RWPE1 (cell line): ENCODE data around the gene RAG1.

Source experiments
- CTCF ChIA-PET: fragments of 350-600 bp; sonication (Branson Sonifier 250); formaldehyde crosslinking; extraction: SDS; loops from one replicate; lab custom pipeline; 2021; lab: Yijun Ruan, JAX
- POLR2A ChIA-PET: fragments of 400-600 bp; formaldehyde crosslinking; extraction: SDS; loops from one replicate; lab custom pipeline; 2020; ENCODE audit warnings: antibody characterized with exemption; ENCODE audit not compliant: low non-redundant PET; lab: Yijun Ruan, JAX
- DNase-seq: peaks from one replicate; pipeline ENCODE4 v3.0.0; 2012; ENCODE audit warnings: low spot score
- H3K27ac ChIP-seq: fragments of 450-650 bp; 2 replicates; pipeline ENCODE4 v1.5.1; 2017
- TF ChIP-seq, protein P1 (sequence below): fragments of 450-650 bp; conservative IDR thresholded peaks from 2 replicates; pipeline ENCODE4 v1.5.1; 2017; ENCODE audit warnings: low read depth, mild to moderate bottlenecking

RAG1 gene

DNA sequence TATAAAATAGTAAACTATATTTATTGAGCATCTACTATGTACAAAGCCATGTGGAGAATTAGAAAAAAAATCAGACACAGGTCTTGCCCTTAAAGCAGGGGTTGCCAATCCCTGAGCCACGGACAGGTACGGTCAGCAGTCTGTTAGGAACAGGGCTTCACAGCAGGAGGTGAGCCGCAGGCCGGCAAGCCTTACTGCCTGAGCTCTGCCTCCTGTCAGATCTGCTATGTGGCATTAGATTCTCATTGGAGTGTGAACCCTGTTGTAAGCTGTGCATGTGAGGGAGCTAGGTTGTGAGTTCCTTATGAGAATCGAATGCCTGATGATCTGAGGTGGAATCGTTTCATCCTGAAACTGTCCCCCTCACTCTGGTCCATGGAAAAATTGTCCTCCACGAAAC lies 32.4 kb downstream of the RAG1 start:
- POLR2A ChIA-PET, result no interaction called here
- no peak for DNase-seq
- CTCF ChIA-PET, result no interaction called here
- no peak overlapping the region for H3K27ac ChIP-seq
- TF ChIP-seq, protein P1, sequence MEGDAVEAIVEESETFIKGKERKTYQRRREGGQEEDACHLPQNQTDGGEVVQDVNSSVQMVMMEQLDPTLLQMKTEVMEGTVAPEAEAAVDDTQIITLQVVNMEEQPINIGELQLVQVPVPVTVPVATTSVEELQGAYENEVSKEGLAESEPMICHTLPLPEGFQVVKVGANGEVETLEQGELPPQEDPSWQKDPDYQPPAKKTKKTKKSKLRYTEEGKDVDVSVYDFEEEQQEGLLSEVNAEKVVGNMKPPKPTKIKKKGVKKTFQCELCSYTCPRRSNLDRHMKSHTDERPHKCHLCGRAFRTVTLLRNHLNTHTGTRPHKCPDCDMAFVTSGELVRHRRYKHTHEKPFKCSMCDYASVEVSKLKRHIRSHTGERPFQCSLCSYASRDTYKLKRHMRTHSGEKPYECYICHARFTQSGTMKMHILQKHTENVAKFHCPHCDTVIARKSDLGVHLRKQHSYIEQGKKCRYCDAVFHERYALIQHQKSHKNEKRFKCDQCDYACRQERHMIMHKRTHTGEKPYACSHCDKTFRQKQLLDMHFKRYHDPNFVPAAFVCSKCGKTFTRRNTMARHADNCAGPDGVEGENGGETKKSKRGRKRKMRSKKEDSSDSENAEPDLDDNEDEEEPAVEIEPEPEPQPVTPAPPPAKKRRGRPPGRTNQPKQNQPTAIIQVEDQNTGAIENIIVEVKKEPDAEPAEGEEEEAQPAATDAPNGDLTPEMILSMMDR, result no peak

DNA sequence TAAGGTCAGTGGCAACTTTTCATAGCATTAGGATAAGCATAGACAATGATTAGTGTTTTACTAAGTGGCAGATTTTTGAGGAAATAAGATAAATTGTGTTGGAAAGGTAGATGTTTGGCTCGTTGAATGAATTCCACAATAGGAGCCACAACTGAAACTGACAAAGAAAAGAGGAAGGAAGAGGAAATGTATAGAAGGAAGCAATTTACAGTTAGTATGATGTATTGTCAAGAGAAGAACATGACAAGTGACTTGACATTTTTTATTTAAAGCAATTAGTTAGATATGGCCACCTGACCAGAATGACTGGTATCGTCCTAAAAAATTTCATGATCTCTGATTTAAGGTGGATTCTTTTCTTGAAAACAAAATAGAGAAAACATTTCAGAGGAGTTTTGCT lies 33.3 kb downstream of the RAG1 start:
- DNase-seq, result no peak
- ChIA-PET CTCF (no interaction called here), POLR2A (no interaction called here)
- TF ChIP-seq, protein P1, result no peak
- H3K27ac ChIP-seq, result no peak overlapping the region

DNA sequence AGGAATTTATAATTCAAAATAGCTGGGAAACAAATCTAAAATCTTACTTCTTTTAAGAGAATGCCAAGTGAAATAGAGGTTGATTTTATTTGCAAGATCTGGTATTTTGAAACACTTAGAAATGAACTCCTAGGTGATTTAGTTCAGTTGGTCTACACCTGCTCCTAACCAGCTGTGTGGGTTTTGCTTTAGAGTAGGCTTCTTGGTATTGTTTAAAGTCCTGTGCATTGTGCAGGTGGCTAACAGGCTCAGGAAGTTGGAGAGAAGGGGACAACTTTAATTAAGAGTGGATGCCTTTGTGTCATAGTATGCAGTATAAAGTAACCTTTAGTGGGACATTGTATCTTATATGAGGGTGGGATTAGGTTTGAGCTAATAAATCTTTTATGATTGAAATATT lies 34.3 kb downstream of the RAG1 start:
- TF ChIP-seq, protein P1, result no peak
- CTCF ChIA-PET, result no interaction called here
- no peak for DNase-seq
- H3K27ac ChIP-seq, result no peak overlapping the region
- POLR2A ChIA-PET, result no interaction called here

DNA sequence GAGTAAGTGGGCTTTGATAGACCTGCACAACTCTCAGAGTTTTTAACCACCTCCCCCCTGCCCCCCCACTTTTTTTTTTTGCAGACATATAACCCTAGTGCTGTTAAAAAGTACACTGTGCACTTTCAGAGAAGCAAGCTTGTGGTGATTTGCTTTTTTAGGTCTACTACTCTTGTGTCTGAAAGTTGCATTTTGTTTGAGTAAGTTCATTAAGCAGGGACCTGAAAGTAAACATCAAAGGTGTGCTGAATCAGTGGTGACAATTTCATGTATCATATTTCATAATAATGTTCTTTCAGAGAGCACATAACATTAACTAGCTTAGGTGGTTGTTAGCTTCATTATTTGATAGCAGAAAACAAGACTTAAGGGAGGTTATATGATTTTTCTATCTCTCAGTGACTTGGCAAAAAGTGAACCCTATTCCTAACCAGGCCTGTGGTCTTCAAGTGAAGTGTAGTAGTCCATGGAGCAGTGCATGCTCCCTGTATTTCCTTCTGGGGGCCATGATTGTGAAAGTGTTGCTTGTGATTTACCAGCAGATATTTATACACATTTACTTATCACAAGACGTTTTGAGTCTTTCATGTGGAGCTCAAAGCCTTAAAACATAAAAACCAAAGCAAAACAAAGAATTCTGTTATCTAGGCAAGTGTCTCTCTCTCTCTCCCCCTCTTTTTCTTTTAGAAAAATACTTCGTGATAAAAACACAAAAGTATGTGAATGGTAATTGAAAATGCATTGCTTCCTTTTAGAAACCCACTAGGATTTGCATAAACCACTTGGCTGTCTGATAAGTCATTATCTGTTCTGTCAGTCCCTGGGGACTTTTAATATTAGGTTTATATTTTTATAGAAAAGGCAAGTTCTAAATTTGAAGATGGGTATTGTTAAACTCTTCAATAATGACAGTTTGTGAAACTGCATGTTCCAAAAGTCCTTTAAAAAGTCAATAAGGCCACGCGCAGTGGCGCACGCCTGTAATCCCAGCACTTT lies 37.7 kb downstream of the RAG1 start:
- ChIA-PET POLR2A (no interaction called here), CTCF (interaction anchor here (0.6 to 0.7 kb wide), 2 partner anchors 40 to 1837 kb away, joined by 3 to 4 read pairs; no protein-coding TSS in a partner anchor)
- TF ChIP-seq, protein P1, result no peak
- H3K27ac ChIP-seq, result no peak overlapping the region
- DNase-seq, result no peak

DNA sequence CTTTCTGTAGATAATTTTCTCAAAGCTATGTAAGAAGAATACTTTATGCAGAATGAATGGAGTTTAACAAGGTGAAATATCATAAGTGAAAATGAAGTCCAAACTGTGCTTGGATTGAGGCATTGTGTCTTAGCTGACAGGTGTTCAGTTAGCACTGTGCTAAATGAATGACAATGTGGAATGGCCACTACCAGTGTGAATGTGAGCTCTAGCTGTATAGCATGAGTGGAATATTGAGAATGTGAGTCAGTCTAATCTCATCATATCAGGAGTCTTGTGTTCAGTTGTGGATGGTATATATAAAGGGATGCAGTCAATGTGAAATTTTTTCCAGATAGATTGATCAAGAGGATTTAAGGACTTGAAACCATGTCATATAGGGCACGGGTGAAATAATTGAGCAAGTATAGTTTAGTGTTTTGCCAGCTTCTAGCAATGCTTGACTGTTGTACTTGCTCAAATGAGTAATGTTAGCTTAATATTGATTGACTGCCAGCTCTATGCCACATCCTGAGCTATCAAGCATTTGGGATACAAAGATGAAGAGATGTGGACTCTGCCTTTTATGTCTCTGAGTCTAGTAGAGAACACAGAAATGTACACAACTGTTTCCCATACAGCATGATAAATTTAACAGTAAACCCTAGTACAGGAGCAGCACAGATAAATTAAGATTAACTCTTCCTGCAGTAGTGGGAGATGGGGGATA lies 40.8 kb downstream of the RAG1 start:
- H3K27ac ChIP-seq, result no peak overlapping the region
- DNase-seq, result no peak
- TF ChIP-seq, protein P1, result no peak
- CTCF ChIA-PET, result interaction anchor here (0.6 kb wide), 1 partner anchor 63 kb away, joined by 3 read pairs; no protein-coding TSS in a partner anchor
- POLR2A ChIA-PET, result no interaction called here

DNA sequence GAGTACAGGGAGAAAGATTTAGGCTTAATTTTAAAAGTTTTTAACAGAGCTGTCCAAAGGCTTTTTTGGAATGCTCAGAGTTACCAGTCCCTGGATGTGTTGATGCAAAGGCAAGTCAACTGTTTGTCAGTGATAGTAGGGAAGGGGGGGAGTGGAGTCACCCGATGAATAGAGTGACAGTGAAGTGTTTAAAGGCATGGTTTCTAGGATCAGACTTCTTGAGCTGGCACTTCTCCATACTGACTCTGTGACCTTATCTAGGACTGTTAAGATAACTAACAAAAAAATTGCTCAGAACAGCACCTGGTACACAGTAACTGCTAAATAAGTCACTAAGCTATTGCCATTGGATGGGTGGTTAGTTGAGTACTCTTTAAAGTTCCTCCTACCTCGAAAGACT lies 41.6 kb downstream of the RAG1 start:
- ChIA-PET POLR2A (no interaction called here), CTCF (no interaction called here)
- no peak for DNase-seq
- TF ChIP-seq, protein P1, result no peak
- no peak overlapping the region for H3K27ac ChIP-seq
